ENCODE data around the gene LIN9.

The LIN9 gene

DNA sequence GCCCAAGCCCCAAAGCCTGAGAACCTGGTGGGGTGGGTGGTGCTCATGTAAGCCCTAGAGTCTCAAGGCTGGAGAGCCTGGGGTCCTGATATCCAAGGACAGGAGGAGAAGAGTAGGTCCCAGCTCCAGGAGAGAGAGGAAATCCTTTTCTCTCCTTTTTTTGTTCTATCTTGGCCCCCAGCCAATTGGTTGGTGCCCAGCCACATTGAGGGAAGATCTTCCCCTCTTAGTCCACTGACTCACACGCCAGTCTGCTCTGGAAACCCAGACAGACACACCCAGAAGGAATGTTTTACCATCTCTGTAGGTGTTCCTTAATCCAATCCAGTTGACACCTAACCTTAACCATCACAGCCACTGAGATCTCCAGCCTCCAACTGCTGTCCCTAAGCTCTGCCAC is 16.2 kb upstream of the LIN9 start:
- TF ChIP-seq CEBPB (IDR thresholded peaks at IDR 0.05) = no peak
- TF ChIP-seq, protein P1, sequence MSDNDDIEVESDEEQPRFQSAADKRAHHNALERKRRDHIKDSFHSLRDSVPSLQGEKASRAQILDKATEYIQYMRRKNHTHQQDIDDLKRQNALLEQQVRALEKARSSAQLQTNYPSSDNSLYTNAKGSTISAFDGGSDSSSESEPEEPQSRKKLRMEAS (IDR thresholded peaks at IDR 0.05) = no peak
- TF ChIP-seq NFIC (IDR thresholded peaks at IDR 0.05) = peak; percentile 64
- no peak for TF ChIP-seq YY1 (IDR thresholded peaks at IDR 0.05; ENCODE audit: low read depth)

DNA sequence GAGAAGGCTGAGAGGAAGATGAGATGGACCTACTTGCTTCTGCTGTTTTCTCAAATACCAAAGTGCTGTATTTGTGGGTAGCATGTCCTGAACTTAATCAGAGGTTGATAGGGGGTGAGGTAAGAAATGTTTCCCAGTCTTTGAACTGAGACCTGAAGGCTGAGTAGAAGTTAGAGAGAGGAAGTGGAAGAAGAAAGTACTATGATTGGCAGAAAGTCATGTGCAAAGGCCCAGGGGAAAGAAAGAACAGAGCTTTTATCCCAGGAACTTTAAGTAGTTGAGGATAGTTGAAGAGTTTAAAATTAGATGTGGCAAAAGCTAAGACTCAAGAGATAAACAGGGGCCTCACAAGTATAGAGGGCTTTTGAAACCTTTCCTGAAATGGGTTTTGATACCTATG is 15.5 kb upstream of the LIN9 start:
- no peak for TF ChIP-seq CEBPB (IDR thresholded peaks at IDR 0.05)
- no peak for TF ChIP-seq CREB1 (IDR thresholded peaks at IDR 0.05; ENCODE audit: low read depth)
- no peak for TF ChIP-seq YY1 (IDR thresholded peaks at IDR 0.05; ENCODE audit: low read depth)

DNA sequence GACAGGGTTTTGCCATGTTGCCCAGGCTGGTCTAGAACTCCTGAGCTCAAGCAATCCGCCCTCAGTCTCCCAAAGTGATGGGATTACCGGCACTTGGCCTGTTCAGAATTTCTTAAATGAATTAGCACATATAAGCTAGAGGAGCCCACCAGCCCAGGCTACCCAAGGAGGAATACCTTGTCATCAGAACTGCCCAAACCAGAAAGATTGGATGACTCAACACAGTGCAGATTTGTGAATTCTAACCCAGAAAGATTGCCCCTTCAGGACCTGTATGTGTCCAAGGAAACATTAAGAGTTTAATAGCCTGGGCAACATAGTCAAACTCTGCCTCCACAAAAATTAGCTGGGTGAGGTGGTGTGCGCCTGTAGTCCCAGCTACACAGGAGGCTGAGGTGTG is 14.0 kb upstream of the LIN9 start:
- TF ChIP-seq CREB1 (IDR thresholded peaks at IDR 0.05; ENCODE audit: low read depth) (no peak), RAD21 (IDR thresholded peaks at IDR 0.05; ENCODE audit: low read depth) (no peak), CEBPB (IDR thresholded peaks at IDR 0.05) (no peak), FOXM1 (IDR thresholded peaks at IDR 0.05; ENCODE audit: borderline replicate concordance, low read depth) (no peak), EGR1 (IDR thresholded peaks at IDR 0.05) (no peak)
- TF ChIP-seq, protein P2, sequence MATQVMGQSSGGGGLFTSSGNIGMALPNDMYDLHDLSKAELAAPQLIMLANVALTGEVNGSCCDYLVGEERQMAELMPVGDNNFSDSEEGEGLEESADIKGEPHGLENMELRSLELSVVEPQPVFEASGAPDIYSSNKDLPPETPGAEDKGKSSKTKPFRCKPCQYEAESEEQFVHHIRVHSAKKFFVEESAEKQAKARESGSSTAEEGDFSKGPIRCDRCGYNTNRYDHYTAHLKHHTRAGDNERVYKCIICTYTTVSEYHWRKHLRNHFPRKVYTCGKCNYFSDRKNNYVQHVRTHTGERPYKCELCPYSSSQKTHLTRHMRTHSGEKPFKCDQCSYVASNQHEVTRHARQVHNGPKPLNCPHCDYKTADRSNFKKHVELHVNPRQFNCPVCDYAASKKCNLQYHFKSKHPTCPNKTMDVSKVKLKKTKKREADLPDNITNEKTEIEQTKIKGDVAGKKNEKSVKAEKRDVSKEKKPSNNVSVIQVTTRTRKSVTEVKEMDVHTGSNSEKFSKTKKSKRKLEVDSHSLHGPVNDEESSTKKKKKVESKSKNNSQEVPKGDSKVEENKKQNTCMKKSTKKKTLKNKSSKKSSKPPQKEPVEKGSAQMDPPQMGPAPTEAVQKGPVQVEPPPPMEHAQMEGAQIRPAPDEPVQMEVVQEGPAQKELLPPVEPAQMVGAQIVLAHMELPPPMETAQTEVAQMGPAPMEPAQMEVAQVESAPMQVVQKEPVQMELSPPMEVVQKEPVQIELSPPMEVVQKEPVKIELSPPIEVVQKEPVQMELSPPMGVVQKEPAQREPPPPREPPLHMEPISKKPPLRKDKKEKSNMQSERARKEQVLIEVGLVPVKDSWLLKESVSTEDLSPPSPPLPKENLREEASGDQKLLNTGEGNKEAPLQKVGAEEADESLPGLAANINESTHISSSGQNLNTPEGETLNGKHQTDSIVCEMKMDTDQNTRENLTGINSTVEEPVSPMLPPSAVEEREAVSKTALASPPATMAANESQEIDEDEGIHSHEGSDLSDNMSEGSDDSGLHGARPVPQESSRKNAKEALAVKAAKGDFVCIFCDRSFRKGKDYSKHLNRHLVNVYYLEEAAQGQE (IDR thresholded peaks at IDR 0.05; ENCODE audit: low read depth) = no peak

DNA sequence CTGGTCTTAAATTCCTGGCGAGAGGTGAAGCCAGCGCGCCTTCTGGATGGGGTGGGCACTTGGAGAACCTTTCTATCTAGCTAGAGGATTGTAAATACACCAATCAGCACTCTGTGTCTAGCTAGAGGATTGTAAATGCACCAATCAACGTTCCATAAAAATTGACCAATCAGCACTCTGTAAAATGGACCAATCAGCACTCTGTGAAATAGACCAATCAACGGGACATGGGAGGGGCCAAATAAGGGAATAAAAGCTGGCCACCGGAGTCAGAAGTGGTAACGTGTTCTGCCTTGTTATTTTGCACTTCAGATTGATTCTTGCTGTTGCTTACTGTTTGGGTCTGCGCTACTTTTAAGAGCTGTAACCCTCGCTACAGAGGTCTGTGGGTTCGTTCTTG is 12.0 kb upstream of the LIN9 start:
- TF ChIP-seq, protein P1 (IDR thresholded peaks at IDR 0.05) = no peak
- TF ChIP-seq FOXM1 (IDR thresholded peaks at IDR 0.05; ENCODE audit: borderline replicate concordance, low read depth) (no peak), CEBPB (IDR thresholded peaks at IDR 0.05) (no peak), CREB1 (IDR thresholded peaks at IDR 0.05; ENCODE audit: low read depth) (no peak), EGR1 (IDR thresholded peaks at IDR 0.05) (no peak), NFIC (IDR thresholded peaks at IDR 0.05) (no peak), TCF12 (IDR thresholded peaks at IDR 0.05; ENCODE audit: low read depth) (no peak), EP300 (IDR thresholded peaks at IDR 0.05; ENCODE audit: borderline replicate concordance) (no peak), TEAD4 (IDR thresholded peaks at IDR 0.05) (no peak), TAF1 (IDR thresholded peaks at IDR 0.05; ENCODE audit: low read depth) (no peak), YY1 (IDR thresholded peaks at IDR 0.05; ENCODE audit: low read depth) (no peak), ZBTB7A (IDR thresholded peaks at IDR 0.05; ENCODE audit: low read depth) (no peak), RAD21 (IDR thresholded peaks at IDR 0.05; ENCODE audit: low read depth) (no peak)
- TF ChIP-seq, protein P3, sequence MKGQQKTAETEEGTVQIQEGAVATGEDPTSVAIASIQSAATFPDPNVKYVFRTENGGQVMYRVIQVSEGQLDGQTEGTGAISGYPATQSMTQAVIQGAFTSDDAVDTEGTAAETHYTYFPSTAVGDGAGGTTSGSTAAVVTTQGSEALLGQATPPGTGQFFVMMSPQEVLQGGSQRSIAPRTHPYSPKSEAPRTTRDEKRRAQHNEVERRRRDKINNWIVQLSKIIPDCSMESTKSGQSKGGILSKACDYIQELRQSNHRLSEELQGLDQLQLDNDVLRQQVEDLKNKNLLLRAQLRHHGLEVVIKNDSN (IDR thresholded peaks at IDR 0.05) = no peak
- TF ChIP-seq, protein P2 (IDR thresholded peaks at IDR 0.05; ENCODE audit: low read depth) = no peak

DNA sequence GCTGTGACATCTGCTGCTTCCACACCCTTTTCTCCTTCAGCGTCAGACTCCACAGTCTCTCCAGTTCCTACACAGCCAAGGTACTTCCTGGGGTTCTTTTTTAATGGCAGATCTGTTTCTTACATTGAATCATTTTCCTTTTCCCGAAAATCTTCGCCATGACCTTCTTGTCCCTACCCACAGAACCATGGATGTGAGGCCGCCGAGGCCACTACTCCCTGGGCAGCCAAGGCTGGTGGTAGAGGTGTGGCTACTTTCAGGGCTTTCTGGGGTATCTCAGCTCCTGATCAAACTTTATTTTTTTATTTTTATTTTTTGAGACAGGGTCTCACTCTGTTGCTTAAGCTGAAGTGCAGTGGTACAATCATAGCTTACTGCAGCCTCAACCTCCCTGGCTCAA is 9.5 kb upstream of the LIN9 start:
- TF ChIP-seq TAF1 (IDR thresholded peaks at IDR 0.05; ENCODE audit: low read depth) (no peak), TCF12 (IDR thresholded peaks at IDR 0.05; ENCODE audit: low read depth) (no peak)

DNA sequence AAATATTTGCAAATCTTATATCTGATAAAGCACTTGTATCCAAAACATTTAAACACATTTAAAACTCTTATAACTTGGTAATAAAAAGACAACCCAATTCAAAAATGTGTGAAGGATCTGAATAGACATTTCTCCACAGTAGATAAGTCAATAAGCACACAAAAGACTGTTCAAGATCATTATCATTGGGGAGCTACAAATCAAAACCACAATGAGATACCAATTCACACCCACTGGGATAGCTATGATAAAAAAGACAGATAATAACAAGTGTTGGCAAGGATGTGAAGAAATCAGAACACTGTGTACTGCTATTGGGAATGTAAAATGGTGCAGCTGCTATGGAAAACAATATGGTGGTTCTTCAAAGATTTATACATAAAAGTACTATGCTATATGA is 5.1 kb upstream of the LIN9 start:
- no peak for TF ChIP-seq YY1 (IDR thresholded peaks at IDR 0.05; ENCODE audit: low read depth)
- TF ChIP-seq FOXM1 (IDR thresholded peaks at IDR 0.05; ENCODE audit: borderline replicate concordance, low read depth) = no peak

DNA sequence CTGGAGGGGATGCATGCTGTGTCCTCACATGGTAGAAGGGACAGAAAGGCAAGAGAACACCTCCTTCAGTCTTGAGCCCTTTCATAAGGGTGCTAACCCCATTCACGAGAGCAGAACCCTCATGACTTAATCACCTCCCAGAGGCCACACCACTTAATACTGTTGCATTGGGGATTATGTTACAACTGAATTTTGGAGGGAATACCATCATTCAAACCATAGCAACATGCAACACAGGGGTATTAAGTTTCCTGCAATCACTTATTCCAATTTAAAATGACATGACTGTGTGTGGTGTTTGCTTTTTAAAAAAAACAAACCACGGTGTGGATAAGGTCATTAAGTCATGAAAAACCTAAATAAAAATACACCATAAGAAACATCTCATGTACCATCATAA is 3.1 kb upstream of the LIN9 start:
- TF ChIP-seq CEBPB (IDR thresholded peaks at IDR 0.05) = no peak
- TF ChIP-seq, protein P3 (IDR thresholded peaks at IDR 0.05) = no peak
- no peak for TF ChIP-seq TAF1 (IDR thresholded peaks at IDR 0.05; ENCODE audit: low read depth)
- no peak for TF ChIP-seq TEAD4 (IDR thresholded peaks at IDR 0.05)
- TF ChIP-seq EGR1 (IDR thresholded peaks at IDR 0.05) = no peak
- TF ChIP-seq RAD21 (IDR thresholded peaks at IDR 0.05; ENCODE audit: low read depth) = no peak
- TF ChIP-seq, protein P1 (IDR thresholded peaks at IDR 0.05) = no peak
- TF ChIP-seq NFIC (IDR thresholded peaks at IDR 0.05) = no peak
- TF ChIP-seq FOXM1 (IDR thresholded peaks at IDR 0.05; ENCODE audit: borderline replicate concordance, low read depth) = no peak
- no peak for TF ChIP-seq ZBTB7A (IDR thresholded peaks at IDR 0.05; ENCODE audit: low read depth)
- TF ChIP-seq, protein P2 (IDR thresholded peaks at IDR 0.05; ENCODE audit: low read depth) = no peak
- no peak for TF ChIP-seq CREB1 (IDR thresholded peaks at IDR 0.05; ENCODE audit: low read depth)
- no peak for TF ChIP-seq TCF12 (IDR thresholded peaks at IDR 0.05; ENCODE audit: low read depth)
- no peak for TF ChIP-seq EP300 (IDR thresholded peaks at IDR 0.05; ENCODE audit: borderline replicate concordance)
- TF ChIP-seq YY1 (IDR thresholded peaks at IDR 0.05; ENCODE audit: low read depth) = no peak
